PC-9 (cell line): ENCODE results near the gene EGFR. TPM values are rescaled to one million over a fixed set of nuclear protein-coding genes. Genes with fewer than 3 reads are reported as not detected.

Experiments
- BruUV-seq: library from RNA; stranded (reverse); fragments of 400-500 nt; replicated peaks from 2 replicates; lab custom pipeline; 2021; lab: Mats Ljungman, UMichigan
- CTCF ChIA-PET: fragments of 300-600 bp; sonication (Branson Sonifier 250); formaldehyde crosslinking; loops from one replicate; lab custom pipeline; 2022; ENCODE audit warnings: antibody characterized with exemption; lab: Charles Lee
- POLR2A ChIA-PET: fragments of 300-600 bp; sonication (Branson Sonifier 250); formaldehyde crosslinking; loops from one replicate; lab custom pipeline; 2022; ENCODE audit warnings: antibody characterized with exemption; ENCODE audit not compliant: unreplicated experiment; lab: Charles Lee
- DNase-seq, 2 experiments: peaks; one replicate each; pipeline versions ENCODE4 v3.0.0 to v3.0.0-alpha.2; 2015 to 2022; ENCODE audit warnings: mixed read lengths in 1 of 2
- H2AFZ ChIP-seq: fragments of 200-600 bp; sonication (generic); 2 replicates; pipeline ENCODE4 v1.8.1; 2017; ENCODE audit warnings: antibody characterized with exemption
- H3F3A ChIP-seq: fragments of 200-600 bp; sonication (generic); 2 replicates; pipeline ENCODE4 v1.8.1; 2017; ENCODE audit warnings: antibody characterized with exemption, mild to moderate bottlenecking, low read depth; ENCODE audit not compliant: insufficient read depth
- H3K27ac ChIP-seq: fragments of 200-600 bp; sonication (generic); 2 replicates; pipeline ENCODE4 v1.6.1; 2016; ENCODE audit warnings: mixed run types
- H3K27me3 ChIP-seq: fragments of 200-600 bp; sonication (generic); 2 replicates; pipeline ENCODE4 v1.6.1; 2016; ENCODE audit warnings: low read depth, mixed run types; ENCODE audit not compliant: insufficient read depth
- H3K36me3 ChIP-seq: fragments of 200-600 bp; sonication (generic); 2 replicates; pipeline ENCODE4 v1.6.1; 2016; ENCODE audit warnings: low read depth, mixed run types
- H3K4me1 ChIP-seq: fragments of 200-600 bp; sonication (generic); replicated peaks from 2 replicates; pipeline ENCODE4 v1.6.1; 2016; ENCODE audit warnings: mixed run types; ENCODE audit not compliant: insufficient read depth
- H3K4me2 ChIP-seq: fragments of 200-600 bp; sonication (generic); 2 replicates; pipeline ENCODE4 v1.6.1; 2017; ENCODE audit warnings: mixed run types
- H3K4me3 ChIP-seq: fragments of 200-600 bp; sonication (generic); 2 replicates; pipeline ENCODE4 v1.6.1; 2016; ENCODE audit warnings: mixed run types
- H3K79me2 ChIP-seq: fragments of 200-600 bp; sonication (generic); 2 replicates; pipeline ENCODE4 v1.6.1; 2017; ENCODE audit warnings: low read depth, mixed run types
- H3K9me2 ChIP-seq: fragments of 200-600 bp; sonication (generic); 2 replicates; pipeline ENCODE4 v1.8.1; 2017; ENCODE audit warnings: mild to moderate bottlenecking; ENCODE audit not compliant: insufficient read depth
- H3K9me3 ChIP-seq: fragments of 200-600 bp; sonication (generic); 2 replicates; pipeline ENCODE4 v1.8.1; 2016; ENCODE audit warnings: low read depth; ENCODE audit not compliant: insufficient read depth
- H4K20me1 ChIP-seq: fragments of 200-600 bp; sonication (generic); 2 replicates; pipeline ENCODE4 v1.8.1; 2017; ENCODE audit not compliant: insufficient read depth
- CTCF ChIP-seq: fragments of 200-600 bp; sonication (generic); conservative IDR thresholded peaks from 2 replicates; pipeline ENCODE4 v1.6.1; 2017; ENCODE audit warnings: mixed run types, antibody characterized with exemption, mild to moderate bottlenecking, moderate library complexity
- EZH2 ChIP-seq: fragments of 200-600 bp; sonication (generic); IDR thresholded peaks from 2 replicates; pipeline ENCODE4 v1.8.0; 2017; ENCODE audit warnings: antibody characterized with exemption, low read depth
- intact Hi-C: fragments of 100-400 bp; cut with micrococcal nuclease; formaldehyde crosslinking; loops from one replicate; pipeline ENCODE4 v1.10.0; 2022; ENCODE audit not compliant: unreplicated experiment
- total RNA-seq: library from RNA; stranded (reverse); gene quantifications from 2 replicates; pipeline ENCODE4 v1.2.3, GENCODE V29; 2021

The EGFR gene
- total RNA-seq, 1 experiment from 2014 or later: 342 TPM

- peaks cover 27% of the 10 kb centered on the region for H3K4me1 ChIP-seq
- H3K27me3 ChIP-seq: no peaks in the 10 kb centered on the region
- H3K27ac ChIP-seq: no peak overlapping the region
- H4K20me1 ChIP-seq: no peaks in the 10 kb centered on the region
- H3K4me2 ChIP-seq: no peak overlapping the region
- no peak overlapping the region for H2AFZ ChIP-seq
- peaks cover 70% of the 10 kb centered on the region for H3F3A ChIP-seq
- H3K36me3 ChIP-seq: peaks cover 83% of the 10 kb centered on the region
- no peak overlapping the region for H3K4me3 ChIP-seq
- H3K79me2 ChIP-seq: peaks cover 15% of the 10 kb centered on the region
- DNase-seq: no peak
- ChIA-PET CTCF (interaction anchor here (0.7 kb wide), 1 partner anchor 330 kb away, joined by 3 read pairs; no protein-coding TSS in a partner anchor), POLR2A (no interaction called here)
- H3K9me2 ChIP-seq: no peaks in the 10 kb centered on the region
- no peaks in the 10 kb centered on the region for H3K9me3 ChIP-seq
- TF ChIP-seq CTCF (no peak), EZH2 (no peak)
- BruUV-seq: no TSS peak
- intact Hi-C loops: loop anchor here (5.0 kb wide), 1 partner anchor 417 kb away; no protein-coding TSS in a partner anchor
Measured at GRCh38 chr7:55189146-55189766, 170.4 kb downstream of the EGFR start.

- no peaks in the 10 kb centered on the region for H3K27me3 ChIP-seq
- no peaks in the 10 kb centered on the region for H4K20me1 ChIP-seq
- H3K4me3 ChIP-seq: no peak overlapping the region
- peaks cover 67% of the 10 kb centered on the region for H3F3A ChIP-seq
- intact Hi-C loops: loop anchor here (5.0 kb wide), 1 partner anchor 418 kb away; no protein-coding TSS in a partner anchor
- no peaks in the 10 kb centered on the region for H3K9me3 ChIP-seq
- DNase-seq: no peak
- POLR2A ChIA-PET: no interaction called here
- no peak overlapping the region for H3K27ac ChIP-seq
- peaks cover 15% of the 10 kb centered on the region for H3K79me2 ChIP-seq
- H3K4me1 ChIP-seq: peaks cover 20% of the 10 kb centered on the region
- no TSS peak for BruUV-seq
- TF ChIP-seq EZH2 (no peak), CTCF (no peak)
- peaks cover 83% of the 10 kb centered on the region for H3K36me3 ChIP-seq
- H3K4me2 ChIP-seq: no peak overlapping the region
- H2AFZ ChIP-seq: no peak overlapping the region
- H3K9me2 ChIP-seq: no peaks in the 10 kb centered on the region
- CTCF ChIA-PET: interaction anchor here (0.7 kb wide), 1 partner anchor 331 kb away, joined by 3 read pairs; no protein-coding TSS in a partner anchor
Measured at GRCh38 chr7:55189878-55190436, 171.1 kb downstream of the EGFR start.

- ChIA-PET POLR2A (no interaction called here), CTCF (no interaction called here)
- no peak for DNase-seq
- intact Hi-C loops: no loop called here
- no peaks in the 10 kb centered on the region for H3K9me2 ChIP-seq
- peaks cover 14% of the 10 kb centered on the region for H3K4me1 ChIP-seq
- BruUV-seq: no TSS peak
- H3K9me3 ChIP-seq: no peaks in the 10 kb centered on the region
- H3F3A ChIP-seq: peaks cover 60% of the 10 kb centered on the region
- no peaks in the 10 kb centered on the region for H3K27me3 ChIP-seq
- H4K20me1 ChIP-seq: no peaks in the 10 kb centered on the region
- no peak overlapping the region for H2AFZ ChIP-seq
- no peak overlapping the region for H3K4me3 ChIP-seq
- H3K27ac ChIP-seq: no peak overlapping the region
- TF ChIP-seq EZH2 (no peak), CTCF (no peak)
- peaks cover 15% of the 10 kb centered on the region for H3K79me2 ChIP-seq
- H3K36me3 ChIP-seq: peaks cover 83% of the 10 kb centered on the region
- no peak overlapping the region for H3K4me2 ChIP-seq
Measured at GRCh38 chr7:55190511-55191160, 171.8 kb downstream of the EGFR start.
